DOHH2 (cell line): Measurements from ENCODE around the gene HAUS3.

ENCODE experiments used
- EZH2phosphoT487 ChIP-seq: fragments of 200-600 bp; sonication (generic); IDR thresholded peaks from 2 replicates; pipeline ENCODE4 v1.6.1; 2017; ENCODE audit warnings: borderline replicate concordance, mild to moderate bottlenecking, antibody characterized with exemption, low read length, moderate library complexity, mixed read lengths
- TF ChIP-seq, protein P1 (sequence below): fragments of 200-600 bp; sonication (generic); IDR thresholded peaks from one replicate; pipeline ENCODE4 v1.5.1; 2014; ENCODE audit warnings: antibody characterized with exemption, mild to moderate bottlenecking, low read depth, low read length; ENCODE audit not compliant: poor library complexity, severe bottlenecking

DNA sequence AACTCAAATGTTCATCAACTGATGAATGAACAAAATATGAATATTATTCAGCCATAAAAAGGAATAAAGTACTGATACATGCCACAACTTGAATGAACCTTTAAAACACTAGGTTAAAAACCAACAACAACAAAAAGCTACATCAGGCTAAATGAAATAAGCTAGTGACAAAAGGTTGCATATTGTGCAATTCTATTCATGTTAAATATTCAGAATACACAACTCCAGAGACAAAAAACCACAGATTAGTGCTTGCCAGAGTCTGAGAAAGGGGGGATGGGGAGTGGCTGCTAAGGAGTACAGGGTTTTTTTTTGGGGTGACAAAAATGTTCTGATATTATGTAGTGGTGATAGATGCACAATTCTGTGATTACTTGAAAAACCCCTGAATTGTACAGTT, 58.5 kb downstream of the HAUS3 start:
- TF ChIP-seq, protein P1, sequence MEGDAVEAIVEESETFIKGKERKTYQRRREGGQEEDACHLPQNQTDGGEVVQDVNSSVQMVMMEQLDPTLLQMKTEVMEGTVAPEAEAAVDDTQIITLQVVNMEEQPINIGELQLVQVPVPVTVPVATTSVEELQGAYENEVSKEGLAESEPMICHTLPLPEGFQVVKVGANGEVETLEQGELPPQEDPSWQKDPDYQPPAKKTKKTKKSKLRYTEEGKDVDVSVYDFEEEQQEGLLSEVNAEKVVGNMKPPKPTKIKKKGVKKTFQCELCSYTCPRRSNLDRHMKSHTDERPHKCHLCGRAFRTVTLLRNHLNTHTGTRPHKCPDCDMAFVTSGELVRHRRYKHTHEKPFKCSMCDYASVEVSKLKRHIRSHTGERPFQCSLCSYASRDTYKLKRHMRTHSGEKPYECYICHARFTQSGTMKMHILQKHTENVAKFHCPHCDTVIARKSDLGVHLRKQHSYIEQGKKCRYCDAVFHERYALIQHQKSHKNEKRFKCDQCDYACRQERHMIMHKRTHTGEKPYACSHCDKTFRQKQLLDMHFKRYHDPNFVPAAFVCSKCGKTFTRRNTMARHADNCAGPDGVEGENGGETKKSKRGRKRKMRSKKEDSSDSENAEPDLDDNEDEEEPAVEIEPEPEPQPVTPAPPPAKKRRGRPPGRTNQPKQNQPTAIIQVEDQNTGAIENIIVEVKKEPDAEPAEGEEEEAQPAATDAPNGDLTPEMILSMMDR = no peak
- TF ChIP-seq EZH2phosphoT487 = no peak
